ENCODE data around the gene EGLN1. TPM values are rescaled to one million over a fixed set of nuclear protein-coding genes. Genes with fewer than 3 reads are reported as not detected.
A peak's percentile ranks its signal among the peaks of the same experiment; 100 is the strongest.

Gene EGLN1
- total and polyA plus RNA-seq, 4 donors, result 4.5 to 45.1 (median 16.3) TPM

DNA sequence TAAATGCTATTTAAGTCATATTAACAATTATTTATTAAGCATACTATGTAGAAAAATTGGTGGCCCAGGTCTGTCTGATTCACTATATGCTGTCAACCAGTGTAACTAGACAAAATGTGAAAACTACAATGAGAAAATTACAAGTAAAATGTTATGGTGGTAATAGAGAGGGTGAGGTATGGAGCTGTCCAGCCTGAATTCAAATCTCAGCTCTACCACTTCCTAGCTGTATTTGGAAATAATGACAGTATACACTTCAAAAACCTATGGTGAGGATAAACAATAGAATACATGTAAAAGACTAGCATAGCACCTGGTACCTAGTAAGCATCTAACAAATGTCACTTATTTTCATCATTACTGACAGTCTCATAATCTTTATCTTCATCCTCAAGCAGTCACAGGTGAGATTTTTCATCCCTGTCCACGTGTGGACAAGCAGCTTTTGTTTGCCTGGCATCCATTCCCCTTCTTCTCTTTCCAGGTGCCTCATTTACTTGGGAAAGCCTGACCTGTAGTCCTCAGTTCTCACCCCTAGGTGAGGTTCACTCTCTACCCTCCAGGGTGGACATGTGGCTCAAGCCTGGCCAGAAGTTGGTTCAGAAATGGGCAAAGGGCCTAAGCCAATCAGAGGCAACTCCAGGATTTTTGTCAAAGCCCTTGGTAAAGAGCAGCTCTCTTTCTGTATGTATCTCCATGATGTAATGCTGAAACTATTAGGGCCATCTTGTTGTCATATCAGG lies 29.5 kb downstream of the EGLN1 start:
- H3K4me3 ChIP-seq, result no peak overlapping the region
- ATAC-seq (ENCODE audit: insufficient read depth, low FRiP score) (no peak), DNase-seq (no peak)
- no peaks in the 10 kb centered on the region for H3K9me3 ChIP-seq (ENCODE audit: control insufficient read depth in 4 of 4, insufficient read depth in 3 of 4, low read length in 3 of 4)
- no peaks in the 10 kb centered on the region for H3K27me3 ChIP-seq (ENCODE audit: control insufficient read depth in 3 of 3, insufficient read depth in 3 of 3, low read length in 2 of 3)
- TF ChIP-seq, protein P1, sequence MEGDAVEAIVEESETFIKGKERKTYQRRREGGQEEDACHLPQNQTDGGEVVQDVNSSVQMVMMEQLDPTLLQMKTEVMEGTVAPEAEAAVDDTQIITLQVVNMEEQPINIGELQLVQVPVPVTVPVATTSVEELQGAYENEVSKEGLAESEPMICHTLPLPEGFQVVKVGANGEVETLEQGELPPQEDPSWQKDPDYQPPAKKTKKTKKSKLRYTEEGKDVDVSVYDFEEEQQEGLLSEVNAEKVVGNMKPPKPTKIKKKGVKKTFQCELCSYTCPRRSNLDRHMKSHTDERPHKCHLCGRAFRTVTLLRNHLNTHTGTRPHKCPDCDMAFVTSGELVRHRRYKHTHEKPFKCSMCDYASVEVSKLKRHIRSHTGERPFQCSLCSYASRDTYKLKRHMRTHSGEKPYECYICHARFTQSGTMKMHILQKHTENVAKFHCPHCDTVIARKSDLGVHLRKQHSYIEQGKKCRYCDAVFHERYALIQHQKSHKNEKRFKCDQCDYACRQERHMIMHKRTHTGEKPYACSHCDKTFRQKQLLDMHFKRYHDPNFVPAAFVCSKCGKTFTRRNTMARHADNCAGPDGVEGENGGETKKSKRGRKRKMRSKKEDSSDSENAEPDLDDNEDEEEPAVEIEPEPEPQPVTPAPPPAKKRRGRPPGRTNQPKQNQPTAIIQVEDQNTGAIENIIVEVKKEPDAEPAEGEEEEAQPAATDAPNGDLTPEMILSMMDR (IDR thresholded peaks at IDR 0.05; ENCODE audit: control extremely low read depth, extremely low read depth), result no peak
- WGBS, 2 donors, result 73 to 78% methylated on average over 1 of the region's 1 CpG
- H3K27ac ChIP-seq (ENCODE audit: low read depth in 1 of 2, low read length in 1 of 2), result peak overlapping the region in 1 of 2 donors; percentile 22
- peaks cover 0 to 64% (median 6%) of the 10 kb centered on the region in 5 donors for H3K4me1 ChIP-seq (ENCODE audit: control insufficient read depth in 5 of 5, insufficient read depth in 5 of 5, low read length in 5 of 5)
- H3K9ac ChIP-seq (ENCODE audit: insufficient read depth in 1 of 2, low read length in 2 of 2), result no peak overlapping the region
- no peaks in the 10 kb centered on the region for H3K36me3 ChIP-seq (ENCODE audit: control insufficient read depth in 4 of 4, insufficient read depth in 4 of 4, low read length in 4 of 4)

DNA sequence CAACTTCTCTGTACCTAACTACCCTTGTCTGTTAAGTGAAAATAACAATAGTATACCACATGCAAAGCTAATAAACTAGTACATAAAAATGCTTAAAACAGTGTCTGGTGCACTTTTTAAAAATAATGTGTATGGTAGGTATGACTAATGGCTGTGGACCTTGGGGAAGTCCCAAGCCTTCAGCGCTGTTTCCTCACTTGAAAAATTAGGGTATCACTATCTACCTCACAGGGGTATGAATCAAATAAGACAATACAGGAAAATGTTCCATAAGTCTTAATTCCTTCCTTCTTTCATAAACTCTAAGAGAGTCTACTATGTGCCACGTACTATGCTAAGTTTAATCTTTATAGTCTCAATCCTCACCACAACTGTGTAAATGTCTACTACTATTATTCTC lies 32.0 kb downstream of the EGLN1 start:
- no peak overlapping the region for H3K27ac ChIP-seq (ENCODE audit: low read depth in 1 of 2, low read length in 1 of 2)
- H3K36me3 ChIP-seq (ENCODE audit: control insufficient read depth in 4 of 4, insufficient read depth in 4 of 4, low read length in 4 of 4), result no peaks in the 10 kb centered on the region
- no peak overlapping the region for H3K4me3 ChIP-seq
- ATAC-seq (ENCODE audit: insufficient read depth, low FRiP score) (no peak), DNase-seq (no peak)
- no peak overlapping the region for H3K9ac ChIP-seq (ENCODE audit: insufficient read depth in 1 of 2, low read length in 2 of 2)
- H3K4me1 ChIP-seq (ENCODE audit: control insufficient read depth in 5 of 5, insufficient read depth in 5 of 5, low read length in 5 of 5), result peaks cover 0 to 55% (median 0%) of the 10 kb centered on the region in 5 donors
- TF ChIP-seq, protein P1 (IDR thresholded peaks at IDR 0.05; ENCODE audit: control extremely low read depth, extremely low read depth), result no peak
- H3K27me3 ChIP-seq (ENCODE audit: control insufficient read depth in 3 of 3, insufficient read depth in 3 of 3, low read length in 2 of 3), result no peaks in the 10 kb centered on the region
- H3K9me3 ChIP-seq (ENCODE audit: control insufficient read depth in 4 of 4, insufficient read depth in 3 of 4, low read length in 3 of 4), result no peaks in the 10 kb centered on the region
- 45 to 64% methylated on average over 2 of the region's 2 CpGs for WGBS, 2 donors

DNA sequence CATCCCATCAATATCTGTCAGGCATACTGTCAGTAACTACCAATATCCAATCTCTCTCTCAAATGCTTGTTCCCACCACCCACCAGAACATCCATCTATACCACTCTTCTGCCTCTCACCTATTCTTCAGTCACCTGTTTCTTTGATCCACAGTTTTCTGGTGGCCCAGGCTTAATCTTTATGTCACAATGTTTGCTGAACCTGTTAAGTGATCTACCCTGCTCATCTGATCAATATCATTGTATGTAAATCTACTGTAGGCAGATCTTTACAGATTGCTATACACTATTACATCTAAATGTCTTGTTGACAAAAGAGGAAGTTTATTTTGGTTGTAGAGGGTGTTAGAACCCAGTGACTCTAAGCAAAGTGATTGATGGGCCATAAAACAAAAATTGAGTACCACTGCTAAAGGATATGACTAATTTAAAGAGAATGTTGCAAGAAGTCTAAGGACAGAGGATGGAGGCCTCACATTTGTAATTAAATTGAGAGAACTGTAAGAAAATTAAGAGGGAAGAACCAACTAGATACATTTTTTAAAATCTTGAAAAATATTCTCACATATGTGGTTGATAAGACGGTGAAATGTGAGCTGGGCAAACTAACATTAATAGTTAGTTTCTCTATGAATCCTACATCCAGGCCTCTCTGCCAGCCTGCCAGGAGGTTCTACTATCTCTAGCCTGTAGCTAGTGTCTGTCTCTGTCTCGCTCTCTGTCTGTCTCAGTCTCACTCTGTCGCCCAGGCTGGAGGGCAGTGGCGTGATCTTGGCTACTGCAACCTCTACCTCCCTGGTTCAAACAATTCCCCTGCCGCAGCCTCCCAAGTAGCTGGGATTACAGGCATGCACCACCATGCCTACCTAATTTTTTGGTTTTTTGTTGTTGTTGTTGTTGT lies 34.1 kb downstream of the EGLN1 start:
- WGBS, 2 donors, result 75 to 93% methylated on average over 5 of the region's 5 CpGs
- no peak for ATAC-seq (ENCODE audit: insufficient read depth, low FRiP score)
- H3K9ac ChIP-seq (ENCODE audit: insufficient read depth in 1 of 2, low read length in 2 of 2), result no peak overlapping the region

More for the DNA sequence above, 34.1 kb downstream of the EGLN1 start:
- TF ChIP-seq, protein P1 (IDR thresholded peaks at IDR 0.05; ENCODE audit: control extremely low read depth, extremely low read depth), result no peak
- Histone ChIP-seq H3K27ac (ENCODE audit: low read depth in 1 of 2, low read length in 1 of 2) (no peak overlapping the region), H3K4me3 (no peak overlapping the region), H3K4me1 (ENCODE audit: control insufficient read depth in 5 of 5, insufficient read depth in 5 of 5, low read length in 5 of 5) (peaks cover 0 to 55% (median 0%) of the 10 kb centered on the region in 5 donors), H3K27me3 (ENCODE audit: control insufficient read depth in 3 of 3, insufficient read depth in 3 of 3, low read length in 2 of 3) (no peaks in the 10 kb centered on the region), H3K36me3 (ENCODE audit: control insufficient read depth in 4 of 4, insufficient read depth in 4 of 4, low read length in 4 of 4) (no peaks in the 10 kb centered on the region), H3K9me3 (ENCODE audit: control insufficient read depth in 4 of 4, insufficient read depth in 3 of 4, low read length in 3 of 4) (no peaks in the 10 kb centered on the region)
- DNase-seq, result no peak

Data from lung (tissue), 12 donors.